Adrenal gland (tissue), 12 donors: ENCODE measurements around the gene CA5A. TPM values are rescaled to one million over a fixed set of nuclear protein-coding genes. Genes with fewer than 3 reads are reported as not detected.
"Not testable (repeated sequence)": the region's sequence is repeated elsewhere in the genome, so short reads cannot be mapped to it uniquely, and the experiment has no call there.

ENCODE experiments used
- DNase-seq, 7 donors: peaks; one replicate each; pipeline ENCODE4 v3.0.0-alpha.2; 2019 to 2020
- H3K27ac ChIP-seq, 5 donors: fragments of 200-600 bp; sonication (generic) in 4 of 5; 1 replicate in 3 of 5; 2 replicates in 2 of 5; pipeline versions ENCODE4 v1.5.1 to v1.8.0; 2016 to 2020; ENCODE audit warnings: mild to moderate bottlenecking in 1 of 5
- H3K27me3 ChIP-seq: fragments of 200-600 bp; 2 replicates; pipeline ENCODE4 v1.8.0; 2021
- H3K36me3 ChIP-seq, 2 donors: fragments of 200-600 bp; replicated peaks in 1 of 2; 1 replicate in 1 of 2; 2 replicates in 1 of 2; pipeline versions ENCODE4 v1.5.1 to v1.8.0; 2018 to 2022
- H3K4me1 ChIP-seq, 2 donors: fragments of 200-600 bp; replicated peaks in 1 of 2; 1 replicate in 1 of 2; 2 replicates in 1 of 2; pipeline versions ENCODE4 v1.5.1 to v1.8.0; 2018 to 2021
- H3K4me3 ChIP-seq, 4 donors: fragments of 200-600 bp; sonication (generic) in 3 of 4; one replicate each; pipeline ENCODE4 v1.5.1; 2016 to 2018
- H3K9me3 ChIP-seq, 3 donors: fragments of 200-600 bp; sonication (generic) in 1 of 3; replicated peaks in 1 of 3; 1 replicate in 2 of 3; 2 replicates in 1 of 3; pipeline versions ENCODE4 v1.5.1 to v1.8.0; 2016 to 2021
- POLR2A ChIP-seq, 2 donors: fragments of 450-650 bp; IDR thresholded peaks; one replicate each; pipeline ENCODE4 v1.6.1; 2017; ENCODE audit warnings: antibody characterized with exemption in 2 of 2, mild to moderate bottlenecking in 2 of 2, moderate library complexity in 1 of 2
- WGBS, 4 donors: extraction: QIAGEN DNeasy Blood & Tissue Kit in 2 of 4; methylation state at CpG; one replicate each; pipeline versions ENCODE4 v1.1.5 to v1.1.7; 2013 to 2017; 5-methylcytosine and 5-hydroxymethylcytosine counted together
- intact Hi-C, 2 donors: fragments of 100-400 bp; cut with DNase I; formaldehyde crosslinking; loops; one replicate each; pipeline versions ENCODE4 v1.14.1 to v1.15.0; 2022 to 2023
- polyA plus RNA-seq, 3 donors: library from polyadenylated mRNA; stranded (reverse); fragments of 200-250 nt in 2 of 3; fragments of 350-450 nt in 1 of 3; fragmentation: Illumina TruSeq in 1 of 3; extraction: RNeasy Lipid Tissue Mini Kit (QIAGEN cat#74804) in 1 of 3; gene quantifications; one replicate each; pipeline ENCODE4 v1.2.3, GENCODE V29; 2013 to 2014
- total RNA-seq, 9 donors: library from RNA; depleted of rRNA in 4 of 9; stranded (reverse); fragments of >200 nt in 4 of 9; fragments of 120-200 nt in 1 of 9; fragmentation: NEBNext Ultra II Directional in 1 of 9; extraction: Animal tissue kit (Norgen Biotek cat#: 25700) in 1 of 9; gene quantifications; one replicate each; pipeline versions ENCODE4 v1.1.0 to v1.2.4, GENCODE V29; 2013 to 2023
- TF ChIP-seq, protein P1 (sequence below), 6 experiments: fragments of 450-650 bp in 4 of 6; fragments of 200-600 bp in 2 of 6; sonication (generic) in 1 of 6; IDR thresholded peaks; 1 replicate in 5 of 6; 2 replicates in 1 of 6; pipeline versions ENCODE4 v1.5.1 to v1.8.0; 2016 to 2021; ENCODE audit warnings: antibody characterized with exemption in 6 of 6, mild to moderate bottlenecking in 2 of 6, moderate library complexity in 1 of 6
- donor health status: healthy with polysubstance abuse.
- donor health status: Bipolar disorder and iron deficiency.
- donor health status: DM: yes; HTN: yes; CAD: no.
- donor health status: DM: no; HTN: no; CAD: no.
- donor health status: DM: no; HTN: no; CAD: no.
- donor health status: DM: yes; HTN: yes; CAD: no.

The CA5A gene
- total and polyA plus RNA-seq, 12 donors, result 0.17 to 0.56 TPM; not detected in 10

DNA sequence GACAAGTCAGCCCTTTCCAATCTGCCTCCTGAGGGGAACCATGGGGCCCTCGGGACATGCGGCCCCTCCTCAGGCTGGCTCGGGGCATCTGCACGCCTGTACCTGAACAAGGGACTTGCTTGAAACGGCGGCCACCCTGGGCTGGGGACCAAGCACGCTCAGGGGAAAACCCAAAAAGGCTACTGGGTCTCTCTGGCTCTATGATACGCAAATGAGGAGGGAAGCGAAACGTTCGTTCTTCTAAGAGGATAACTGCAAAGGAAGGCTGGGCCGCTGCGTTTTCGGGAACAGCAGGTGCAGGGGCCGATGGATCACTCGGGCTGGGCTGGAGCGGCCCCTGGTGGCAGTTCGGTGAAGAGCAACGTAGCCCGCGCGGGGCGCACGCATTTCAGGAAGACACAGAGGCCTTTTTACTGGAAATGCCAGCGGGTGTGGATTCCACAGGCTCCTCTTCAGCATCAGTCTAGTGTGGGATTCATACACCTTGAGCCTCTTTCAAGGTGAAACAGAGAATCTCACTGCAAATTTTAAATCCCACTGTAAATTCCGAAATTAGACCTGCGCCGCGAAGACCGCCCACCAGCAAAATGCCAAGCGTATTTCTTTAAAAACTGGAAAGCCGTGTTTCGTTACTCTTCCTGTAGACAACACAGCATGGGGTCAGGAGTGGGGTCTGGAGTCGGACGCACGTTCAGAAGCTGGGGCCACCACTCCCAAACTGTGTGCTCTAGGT, 27.0 kb downstream of the CA5A start:
- H3K27me3 ChIP-seq, H3K27ac ChIP-seq, H3K36me3 ChIP-seq, H3K4me3 ChIP-seq, H3K9me3 ChIP-seq, H3K4me1 ChIP-seq: not testable (repeated sequence)
- WGBS, 4 donors, result 32 to 52% (median 34%) methylated on average over 18 to 36 of the region's 36 CpGs
- TF ChIP-seq, protein P1, sequence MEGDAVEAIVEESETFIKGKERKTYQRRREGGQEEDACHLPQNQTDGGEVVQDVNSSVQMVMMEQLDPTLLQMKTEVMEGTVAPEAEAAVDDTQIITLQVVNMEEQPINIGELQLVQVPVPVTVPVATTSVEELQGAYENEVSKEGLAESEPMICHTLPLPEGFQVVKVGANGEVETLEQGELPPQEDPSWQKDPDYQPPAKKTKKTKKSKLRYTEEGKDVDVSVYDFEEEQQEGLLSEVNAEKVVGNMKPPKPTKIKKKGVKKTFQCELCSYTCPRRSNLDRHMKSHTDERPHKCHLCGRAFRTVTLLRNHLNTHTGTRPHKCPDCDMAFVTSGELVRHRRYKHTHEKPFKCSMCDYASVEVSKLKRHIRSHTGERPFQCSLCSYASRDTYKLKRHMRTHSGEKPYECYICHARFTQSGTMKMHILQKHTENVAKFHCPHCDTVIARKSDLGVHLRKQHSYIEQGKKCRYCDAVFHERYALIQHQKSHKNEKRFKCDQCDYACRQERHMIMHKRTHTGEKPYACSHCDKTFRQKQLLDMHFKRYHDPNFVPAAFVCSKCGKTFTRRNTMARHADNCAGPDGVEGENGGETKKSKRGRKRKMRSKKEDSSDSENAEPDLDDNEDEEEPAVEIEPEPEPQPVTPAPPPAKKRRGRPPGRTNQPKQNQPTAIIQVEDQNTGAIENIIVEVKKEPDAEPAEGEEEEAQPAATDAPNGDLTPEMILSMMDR (IDR thresholded peaks at IDR 0.05), result peak; percentile 66 to 94 (median 88)
- intact Hi-C loops, result loop anchor here in 1 of 2 donors (10.0 kb wide), 1 partner anchor 135 kb away; no protein-coding TSS in a partner anchor
- peak; percentile 65 to 91 (median 81) for DNase-seq

DNA sequence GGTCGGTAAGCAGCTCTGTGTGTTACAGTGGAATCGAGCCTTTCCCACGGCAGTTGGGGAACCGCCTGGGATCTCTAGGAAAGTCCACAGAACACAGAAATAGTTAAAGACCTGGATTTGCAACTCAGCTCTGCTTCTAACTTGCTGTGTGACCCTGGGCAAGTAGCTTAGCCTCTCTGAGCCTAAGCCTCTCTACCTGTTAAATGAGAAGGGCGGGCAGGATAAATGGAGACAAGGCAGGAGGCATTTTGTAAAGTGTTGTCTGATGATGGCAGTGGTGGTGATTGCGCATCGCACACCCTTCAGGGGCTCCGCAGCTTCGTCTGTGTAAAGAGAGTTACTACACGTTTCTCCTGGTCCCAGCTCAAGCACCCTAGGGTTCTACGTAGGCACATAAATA, 28.2 kb downstream of the CA5A start:
- H3K27ac ChIP-seq, DNase-seq, H3K4me3 ChIP-seq, H3K36me3 ChIP-seq, H3K4me1 ChIP-seq, H3K9me3 ChIP-seq, H3K27me3 ChIP-seq: not testable (repeated sequence)
- intact Hi-C loops, result loop anchor here in 1 of 2 donors (10.0 kb wide), 1 partner anchor 133 kb away; no protein-coding TSS in a partner anchor
- 70 to 89% (median 84%) methylated on average over 11 of the region's 11 CpGs for WGBS, 4 donors

DNA sequence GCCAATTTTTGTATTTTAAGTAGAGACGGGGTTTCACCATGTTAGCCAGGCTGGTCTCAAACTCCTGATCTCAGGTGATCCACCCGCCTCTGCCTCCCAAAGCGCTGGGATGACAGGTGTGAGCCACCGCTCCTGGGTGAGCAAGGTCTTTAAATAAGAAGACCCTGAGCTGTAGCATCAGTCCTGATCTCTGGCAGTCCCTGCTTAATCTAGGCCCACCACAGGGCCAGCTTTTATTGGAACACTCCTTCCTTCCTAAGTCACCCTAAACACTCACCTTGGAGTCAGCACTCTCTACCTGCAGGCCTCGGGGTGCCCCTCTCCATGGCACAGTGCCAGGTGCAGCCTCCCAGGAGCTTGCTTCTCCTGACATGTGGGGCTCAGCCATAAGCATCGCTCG, 30.8 kb downstream of the CA5A start:
- H3K9me3 ChIP-seq, H3K27me3 ChIP-seq, H3K36me3 ChIP-seq, H3K27ac ChIP-seq, DNase-seq, H3K4me3 ChIP-seq, H3K4me1 ChIP-seq: not testable (repeated sequence)
- 86 to 90% (median 87%) methylated on average over 5 to 7 of the region's 7 CpGs for WGBS, 4 donors
- intact Hi-C loops, result loop anchor here in 1 of 2 donors (10.0 kb wide), 1 partner anchor 131 kb away; no protein-coding TSS in a partner anchor

DNA sequence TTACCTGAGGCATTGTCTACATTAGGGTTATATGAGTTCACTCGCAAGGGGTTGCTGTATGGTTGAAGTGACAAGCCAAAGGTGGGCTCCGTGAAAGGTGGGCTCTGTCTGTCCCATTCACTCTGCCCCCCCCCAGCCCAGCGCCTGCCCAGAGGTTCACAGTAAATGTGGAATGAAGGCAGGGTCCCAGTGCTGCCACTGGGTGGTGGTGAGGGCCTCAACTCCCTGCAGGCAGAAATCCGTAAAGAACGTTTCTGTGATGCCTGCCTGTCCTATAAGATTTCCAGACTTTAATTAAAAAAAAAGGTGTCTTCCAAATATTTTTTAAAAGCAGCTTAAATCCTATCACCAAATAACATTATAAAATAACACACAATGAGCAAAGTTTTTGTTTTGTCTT, 31.4 kb downstream of the CA5A start:
- H3K27ac ChIP-seq, DNase-seq, H3K4me1 ChIP-seq, H3K36me3 ChIP-seq, H3K27me3 ChIP-seq, H3K9me3 ChIP-seq, H3K4me3 ChIP-seq: not testable (repeated sequence)
- intact Hi-C loops, result loop anchor here in 1 of 2 donors (10.0 kb wide), 1 partner anchor 130 kb away; no protein-coding TSS in a partner anchor
- WGBS, 4 donors, result 77 to 91% (median 83%) methylated on average over 4 of the region's 5 CpGs

DNA sequence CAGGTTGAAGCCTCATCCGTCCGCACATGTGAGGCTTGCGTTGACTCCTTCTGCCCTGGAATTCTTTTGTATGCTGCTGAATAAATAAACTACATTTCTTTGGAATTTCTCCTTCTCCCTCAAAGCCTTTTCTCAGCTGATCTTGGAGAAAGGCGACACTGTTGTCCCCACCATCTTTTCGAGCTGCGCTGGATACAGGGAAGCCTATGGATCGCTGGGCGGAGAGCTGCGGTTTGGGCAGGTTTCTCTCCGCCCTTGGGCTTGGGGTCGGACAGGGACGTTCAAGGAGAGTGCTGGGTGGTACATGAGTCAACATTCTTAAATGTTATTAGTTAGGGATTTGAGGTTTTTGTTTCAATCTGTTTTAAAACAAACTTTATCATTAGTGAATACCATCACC, 35.8 kb downstream of the CA5A start:
- not testable (repeated sequence) for H3K4me1 ChIP-seq, H3K4me3 ChIP-seq, H3K9me3 ChIP-seq, H3K27me3 ChIP-seq, DNase-seq, H3K36me3 ChIP-seq, H3K27ac ChIP-seq
- 75 to 84% (median 79%) methylated on average over 12 of the region's 12 CpGs for WGBS, 4 donors
- intact Hi-C loops, result loop anchor here in 1 of 2 donors (10.0 kb wide), 1 partner anchor 126 kb away; no protein-coding TSS in a partner anchor

DNA sequence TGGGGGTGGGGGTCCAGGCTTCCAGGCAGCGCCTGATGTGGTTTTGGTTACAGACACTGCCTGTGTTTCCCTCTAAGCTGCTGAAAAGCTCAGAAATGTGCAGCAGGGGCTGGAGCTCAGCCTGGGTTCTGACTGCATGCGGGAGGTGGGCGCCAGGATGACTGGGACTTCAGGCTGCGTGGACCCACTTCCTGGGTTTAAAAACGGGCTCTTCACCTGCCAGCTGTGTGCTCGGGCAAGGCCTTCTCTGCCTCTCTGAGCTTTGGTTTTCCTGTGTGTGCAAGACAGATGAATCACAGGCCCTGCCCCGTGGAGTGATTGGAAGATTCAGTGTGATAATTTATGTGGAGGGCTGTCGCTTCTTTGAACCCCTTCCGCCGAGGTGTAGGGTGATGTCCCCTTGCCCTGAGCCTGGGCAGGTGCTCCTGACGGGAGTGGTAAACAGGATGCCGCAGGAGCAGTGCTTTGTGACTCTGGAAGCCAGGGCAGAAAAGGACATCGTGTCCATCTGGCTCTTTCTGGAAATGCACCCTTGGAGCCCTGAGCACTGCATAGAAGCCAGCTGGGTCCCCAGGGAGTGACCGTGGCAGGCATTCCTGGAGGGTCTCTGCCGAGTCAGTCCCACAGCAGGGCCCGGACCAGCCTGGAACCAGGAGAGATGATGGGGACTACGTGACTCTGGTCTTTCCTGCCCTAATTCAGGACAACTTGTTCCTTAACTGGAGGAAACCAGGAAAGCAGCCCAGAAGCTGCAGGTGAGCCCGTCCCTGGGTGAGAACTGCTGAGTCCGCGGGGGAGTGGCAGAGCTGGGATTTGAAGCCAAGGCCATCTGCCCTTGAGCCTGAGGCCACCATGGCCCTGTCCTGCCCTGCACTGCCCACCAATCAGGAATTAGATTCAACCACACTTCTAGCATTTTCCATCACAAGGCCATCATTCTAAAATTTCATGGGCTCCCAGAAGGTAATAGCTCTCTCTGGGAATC, 38.5 kb downstream of the CA5A start:
- 64 to 100% (median 70%) methylated on average over 2 to 20 of the region's 20 CpGs for whole genome bisulfite sequencing, 4 donors
- intact Hi-C loops, result no loop called here
- no peak overlapping the region for H3K27ac ChIP-seq

DNA sequence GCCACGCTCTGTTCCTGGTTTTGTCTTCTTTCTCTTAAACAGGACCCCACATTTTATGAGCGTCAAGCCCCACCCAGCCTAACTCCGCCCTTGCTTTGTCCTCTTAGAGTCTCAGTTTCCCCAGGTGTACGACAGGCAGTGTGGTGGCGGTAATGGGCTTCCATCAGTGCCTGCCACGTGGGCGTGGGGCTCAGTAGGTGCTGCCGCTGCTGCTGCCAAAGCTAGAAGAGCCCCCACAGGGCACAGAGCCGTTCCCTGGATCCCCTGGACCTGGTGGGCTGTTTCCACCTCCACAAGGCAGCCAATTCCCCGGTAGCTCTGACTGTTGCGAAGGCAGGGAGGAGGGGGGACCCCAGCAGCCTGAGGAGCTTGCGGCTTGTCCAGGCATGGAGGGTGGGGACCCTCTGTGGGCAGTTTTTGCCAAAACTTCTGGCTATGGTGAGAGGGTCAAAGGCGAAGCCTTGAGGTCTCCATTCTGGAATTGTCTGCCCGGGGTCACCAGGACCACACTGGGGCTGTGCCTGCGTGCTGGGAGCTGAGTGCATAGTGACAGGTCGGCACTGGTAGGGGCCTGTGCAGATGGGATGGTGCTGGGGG, 39.3 kb downstream of the CA5A start:
- intact Hi-C loops, H3K4me1 ChIP-seq, DNase-seq, H3K36me3 ChIP-seq, H3K27me3 ChIP-seq, H3K9me3 ChIP-seq, H3K27ac ChIP-seq, H3K4me3 ChIP-seq: not testable (repeated sequence)
- 78 to 94% (median 84%) methylated on average over 7 to 16 of the region's 16 CpGs for WGBS, 4 donors

More for the DNA sequence above, 38.5 kb downstream of the CA5A start:
- Histone ChIP-seq H3K27me3 (no peaks in the 10 kb centered on the region), H3K36me3 (no peaks in the 10 kb centered on the region), H3K4me3 (no peak overlapping the region), H3K4me1 (peaks cover 0 to 5% of the 10 kb centered on the region in 2 donors), H3K9me3 (no peaks in the 10 kb centered on the region)
- no peak for TF ChIP-seq POLR2A (IDR thresholded peaks at IDR 0.05)
- TF ChIP-seq, protein P1 (IDR thresholded peaks at IDR 0.05), result no peak
- DNase-seq, result no peak

DNA sequence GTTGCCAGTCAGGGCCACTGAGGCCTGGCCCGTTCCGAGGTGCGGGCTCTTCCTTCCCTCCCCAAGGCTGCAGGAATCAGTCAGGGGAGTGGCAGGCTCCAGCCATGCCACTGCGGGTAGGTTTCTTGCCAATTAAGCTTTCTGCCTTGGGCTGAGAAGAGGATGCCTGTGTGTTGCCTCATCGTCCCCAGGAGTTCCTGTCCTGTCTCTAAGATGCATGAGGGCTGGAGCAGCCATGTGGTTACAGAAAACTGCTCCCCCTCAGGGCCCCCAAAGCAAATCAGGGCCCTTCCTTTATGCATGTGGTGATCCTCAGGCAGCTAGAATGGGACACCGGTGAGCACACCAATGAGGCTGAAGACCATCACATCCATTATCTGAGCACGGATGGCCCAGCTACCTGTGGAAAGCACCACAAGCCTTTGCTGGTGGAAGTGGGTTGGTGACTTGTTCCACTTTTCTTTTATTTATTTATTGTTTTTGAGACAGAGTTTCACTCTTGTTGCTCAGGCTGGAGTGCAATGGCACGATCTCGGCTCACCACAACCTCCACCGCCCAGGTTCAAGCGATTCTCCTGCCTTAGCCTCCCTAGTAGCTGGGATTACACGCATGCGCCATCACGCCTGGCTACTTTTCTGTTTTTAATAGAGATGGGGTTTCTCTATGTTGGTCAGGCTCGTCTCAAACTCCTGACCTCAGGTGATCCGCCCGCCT, 40.0 kb downstream of the CA5A start:
- H3K27me3 ChIP-seq, H3K4me1 ChIP-seq, H3K9me3 ChIP-seq, H3K27ac ChIP-seq, DNase-seq, H3K4me3 ChIP-seq, intact Hi-C loops, H3K36me3 ChIP-seq: not testable (repeated sequence)
- WGBS, 4 donors, result 78 to 89% (median 82%) methylated on average over 17 of the region's 17 CpGs
